C4-2B (cell line): ENCODE data around the gene PDE4D.
"Not testable (repeated sequence)": the region's sequence is repeated elsewhere in the genome, so short reads cannot be mapped to it uniquely, and the experiment has no call there.

ENCODE experiments used
- H3K27ac ChIP-seq: fragments of 450-650 bp; 2 replicates; pipeline ENCODE4 v1.5.1; 2017
- CTCF ChIP-seq: fragments of 450-650 bp; conservative IDR thresholded peaks from 2 replicates; pipeline ENCODE4 v1.5.1; 2017; ENCODE audit warnings: mild to moderate bottlenecking
- ZFX ChIP-seq: fragments of 450-650 bp; IDR thresholded peaks from 2 replicates; pipeline ENCODE4 v1.6.1; 2017

PDE4D gene

GRCh38 chr5:59473611-59474010 is 419.9 kb downstream of the PDE4D start:
- H3K27ac ChIP-seq: no peak overlapping the region
- TF ChIP-seq CTCF: no peak
- TF ChIP-seq ZFX: no peak

GRCh38 chr5:59471463-59471862 is 422.1 kb downstream of the PDE4D start:
- no peak overlapping the region for H3K27ac ChIP-seq
- TF ChIP-seq ZFX (no peak), CTCF (no peak)

GRCh38 chr5:59467969-59468368 is 425.6 kb downstream of the PDE4D start:
- no peak for TF ChIP-seq CTCF
- TF ChIP-seq ZFX: no peak
- no peak overlapping the region for H3K27ac ChIP-seq

- H3K27ac ChIP-seq: no peak overlapping the region
- no peak for TF ChIP-seq ZFX
- no peak for TF ChIP-seq CTCF
Observed at GRCh38 chr5:59466271-59466670, 427.3 kb downstream of the PDE4D start.

GRCh38 chr5:59464969-59465368 is 428.6 kb downstream of the PDE4D start:
- no peak overlapping the region for H3K27ac ChIP-seq
- TF ChIP-seq CTCF (no peak), ZFX (no peak)

GRCh38 chr5:59463618-59464166 is 429.8 kb downstream of the PDE4D start:
- not testable (repeated sequence) for H3K27ac ChIP-seq

GRCh38 chr5:59462956-59463355 is 430.6 kb downstream of the PDE4D start:
- H3K27ac ChIP-seq: no peak overlapping the region
- no peak for TF ChIP-seq CTCF
- no peak for TF ChIP-seq ZFX

- TF ChIP-seq CTCF (no peak), ZFX (no peak)
- no peak overlapping the region for H3K27ac ChIP-seq
Observed at GRCh38 chr5:59460368-59461153, 433.0 kb downstream of the PDE4D start.
